ENCODE results near the gene LCORL.

LCORL gene

DNA sequence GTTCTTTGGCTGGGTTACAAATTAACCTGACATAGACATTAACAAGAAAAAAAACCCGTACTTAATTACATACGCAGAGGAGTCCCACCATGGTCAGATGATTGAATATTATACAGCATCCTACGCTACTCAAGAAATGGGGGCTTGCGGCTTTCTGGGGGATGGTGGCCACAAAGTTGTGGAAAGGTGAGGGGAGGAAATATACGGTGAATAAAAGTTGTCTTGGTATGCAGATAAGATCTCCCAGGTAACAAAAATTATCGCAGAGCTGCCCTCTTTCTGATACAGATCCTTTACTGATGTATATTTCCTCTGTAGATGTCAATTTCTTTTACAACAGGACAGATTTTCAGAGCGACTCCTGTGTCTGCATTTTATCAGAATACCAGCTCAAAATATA is 211.9 kb downstream of the LCORL start:
- no peak; the same call in 1 of the 2 replicates for TF ChIP-seq CTCF (IDR thresholded peaks at IDR 0.05; ENCODE audit: low read depth, low read length)
- no peak for DNase-seq (ENCODE audit: extremely low read depth, low read depth)

DNA sequence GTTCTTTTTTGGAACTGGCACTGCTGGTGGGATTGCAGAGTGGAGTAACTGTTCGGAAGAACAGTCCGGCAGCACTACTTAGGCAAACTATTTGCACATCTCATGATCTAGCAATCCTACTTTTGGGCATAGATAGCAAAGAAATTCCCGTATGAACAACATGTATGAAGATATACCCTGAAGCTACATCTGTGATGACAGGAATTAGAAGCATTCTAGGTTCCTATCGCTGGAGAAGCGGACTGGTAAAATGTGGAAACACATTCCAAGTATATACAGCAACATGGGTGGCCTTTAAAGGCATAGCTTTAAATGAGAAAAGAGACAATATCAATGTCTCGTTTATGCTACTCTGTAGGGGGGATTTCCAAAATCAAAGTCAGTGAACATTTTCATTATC is 214.1 kb downstream of the LCORL start:
- DNase-seq (ENCODE audit: extremely low read depth, low read depth), result no peak
- no peak for TF ChIP-seq CTCF (IDR thresholded peaks at IDR 0.05; ENCODE audit: low read depth, low read length)

- no peak for TF ChIP-seq CTCF (IDR thresholded peaks at IDR 0.05; ENCODE audit: low read depth, low read length)
- no peak for DNase-seq (ENCODE audit: extremely low read depth, low read depth)
These were observed 215.9 kb downstream of the LCORL start for GRCh38 chr4:17805580-17806155.

- TF ChIP-seq CTCF (IDR thresholded peaks at IDR 0.05; ENCODE audit: low read depth, low read length), result no peak
- no peak for DNase-seq (ENCODE audit: extremely low read depth, low read depth)
These were observed 223.7 kb downstream of the LCORL start for GRCh38 chr4:17797808-17798207.

DNA sequence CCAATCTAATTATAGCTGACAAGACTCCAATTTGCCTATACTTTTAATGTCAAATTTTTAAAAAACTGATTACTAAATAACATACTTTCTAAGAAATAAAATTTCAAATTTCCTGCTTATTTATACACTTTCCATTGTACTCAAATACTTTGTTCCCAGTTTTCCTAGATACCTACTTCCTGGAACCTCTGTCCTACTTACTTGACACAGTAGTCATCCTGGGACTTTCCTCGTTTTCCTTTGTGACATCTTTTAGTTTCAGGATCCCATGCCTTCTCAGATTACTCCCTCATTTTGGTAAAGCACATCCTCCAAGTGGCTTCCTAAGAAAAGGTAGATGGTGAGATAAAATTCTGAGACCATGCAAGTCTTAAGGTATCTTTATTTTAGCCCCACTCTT is 226.8 kb downstream of the LCORL start:
- no peak for TF ChIP-seq CTCF (IDR thresholded peaks at IDR 0.05; ENCODE audit: low read depth, low read length)
- DNase-seq (ENCODE audit: extremely low read depth, low read depth), result no peak
